ENCODE data around the gene SYT7.
"Not testable (repeated sequence)": the region's sequence is repeated elsewhere in the genome, so short reads cannot be mapped to it uniquely, and the experiment has no call there.

Gene SYT7

GRCh38 chr11:61472868-61473267 is 108.0 kb downstream of the SYT7 start:
- no peak for DNase-seq

- DNase-seq = no peak
Observed at GRCh38 chr11:61472282-61472681, 108.6 kb downstream of the SYT7 start.

GRCh38 chr11:61468002-61468401 is 112.9 kb downstream of the SYT7 start:
- DNase-seq = no peak

GRCh38 chr11:61467602-61468001 is 113.3 kb downstream of the SYT7 start:
- DNase-seq = not testable (repeated sequence)

Measured in activated naive CD4-positive, alpha-beta T cell treated with Interleukin-2 at 50 U/mL for 16 hours (primary cell).